Natural killer cell (primary cell): ENCODE results near the gene MAIP1. TPM values are rescaled to one million over a fixed set of nuclear protein-coding genes. Genes with fewer than 3 reads are reported as not detected.

Source experiments
- ATAC-seq, 3 donors: fragments of 150-1000 bp in 2 of 3; fragments of 200-7000 bp in 1 of 3; cut with Tn5 transposase; 1 replicate in 1 of 3; 2 replicates in 2 of 3; pipeline ENCODE4 v1.10.0; 2021; ENCODE audit warnings: mild to moderate bottlenecking in 2 of 3, moderate library complexity in 2 of 3
- DNase-seq, 2 donors: peaks; one replicate each; pipeline versions ENCODE4 v3.0.0 to v3.0.0-alpha.2; 2013 to 2021; ENCODE audit warnings: mixed read lengths in 1 of 2
- H3K27ac ChIP-seq: one replicate; pipeline ENCODE4 v1.5.1; 2013; ENCODE audit warnings: mild to moderate bottlenecking, low read length
- H3K27me3 ChIP-seq: one replicate; pipeline ENCODE4 v1.6.1; 2013; ENCODE audit warnings: low read length; ENCODE audit not compliant: control insufficient read depth, insufficient read depth
- H3K36me3 ChIP-seq: one replicate; pipeline ENCODE4 v1.6.1; 2013; ENCODE audit warnings: low read length; ENCODE audit not compliant: control insufficient read depth, insufficient read depth
- H3K4me1 ChIP-seq: one replicate; pipeline ENCODE4 v1.6.1; 2013; ENCODE audit warnings: low read length; ENCODE audit not compliant: control insufficient read depth, insufficient read depth
- H3K4me3 ChIP-seq: one replicate; pipeline ENCODE4 v1.5.1; 2013; ENCODE audit warnings: low read length
- H3K9me3 ChIP-seq: one replicate; pipeline ENCODE4 v1.6.1; 2013; ENCODE audit warnings: low read length; ENCODE audit not compliant: control insufficient read depth, insufficient read depth
- H3K27ac Mint-ChIP-seq, 2 donors: one replicate each; pipeline ENCODE4 v1.8.0; 2022; ENCODE audit warnings: mild to moderate bottlenecking in 2 of 2, mixed read lengths in 2 of 2, moderate library complexity in 1 of 2
- H3K27me3 Mint-ChIP-seq, 2 donors: one replicate each; pipeline ENCODE4 v1.8.0; 2022; ENCODE audit warnings: low read depth in 2 of 2, mixed read lengths in 2 of 2
- H3K36me3 Mint-ChIP-seq: one replicate; pipeline ENCODE4 v1.8.0; 2022; ENCODE audit warnings: mixed read lengths
- H3K4me1 Mint-ChIP-seq, 2 donors: one replicate each; pipeline ENCODE4 v1.8.0; 2022; ENCODE audit warnings: mixed read lengths in 2 of 2
- H3K4me3 Mint-ChIP-seq: one replicate; pipeline ENCODE4 v1.8.0; 2022; ENCODE audit warnings: mild to moderate bottlenecking, moderate library complexity, mixed read lengths
- H3K9me3 Mint-ChIP-seq, 2 donors: one replicate each; pipeline ENCODE4 v1.8.0; 2022; ENCODE audit warnings: mixed read lengths in 2 of 2
- CTCF ChIP-seq: fragments of 200-600 bp; IDR thresholded peaks from one replicate; pipeline ENCODE4 v1.8.0; 2022; ENCODE audit warnings: antibody characterized with exemption
- WGBS: methylation state at CpG from one replicate; pipeline ENCODE4 v1.1.7; 2013; ENCODE audit warnings: missing lambda C conversion rate; ENCODE audit not compliant: insufficient coverage; 5-methylcytosine and 5-hydroxymethylcytosine counted together
- intact Hi-C: fragments of 100-400 bp; cut with micrococcal nuclease; formaldehyde crosslinking; loops from one replicate; pipeline ENCODE4 v1.14.2; 2022
- total RNA-seq, 4 donors: library from RNA; stranded (reverse); fragments of 120-200 nt in 1 of 4; gene quantifications; one replicate each; pipeline versions ENCODE4 v1.2.3 to v1.2.4, GENCODE V29; 2013 to 2022

The MAIP1 gene
- total RNA-seq, 3 donors from 2014 or later (not counting 1 experiment from before 2014, with no cell fraction given) = 23.5 to 26.4 (median 23.6) TPM

DNA sequence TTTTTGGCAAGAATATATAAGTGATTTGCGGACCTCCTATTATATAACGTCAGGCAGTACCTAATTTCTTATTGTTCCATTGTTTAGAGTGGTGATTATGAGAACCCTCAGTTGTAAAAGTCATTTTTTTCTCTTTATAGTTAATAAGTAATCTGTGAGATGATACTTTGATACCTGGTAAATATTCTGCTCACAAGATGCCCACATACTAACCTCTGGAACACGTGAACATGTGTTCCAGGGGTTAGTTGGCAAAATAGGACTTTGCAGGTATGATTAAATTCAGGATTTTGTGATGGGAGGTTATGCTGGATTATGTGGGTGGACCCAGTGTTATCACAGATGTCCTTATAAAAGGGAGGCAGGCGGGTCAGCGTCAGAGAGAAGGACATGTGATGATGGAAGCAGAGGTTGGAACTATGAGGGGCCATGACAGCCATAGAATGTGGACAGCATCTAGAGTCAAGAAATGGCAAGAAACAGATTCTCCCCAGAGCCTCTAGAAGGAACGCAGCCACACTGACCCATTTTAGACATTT, 16.8 kb downstream of the MAIP1 start:
- H3K4me1 ChIP-seq = no peaks in the 10 kb centered on the region
- H3K9me3 ChIP-seq = no peaks in the 10 kb centered on the region
- H3K27ac ChIP-seq = no peak overlapping the region
- no peak for ATAC-seq
- Mint-ChIP-seq H3K27me3 (no peaks in the 10 kb centered on the region), H3K36me3 (peaks cover 8% of the 10 kb centered on the region), H3K4me3 (no peak overlapping the region), H3K4me1 (no peaks in the 10 kb centered on the region), H3K27ac (no peak overlapping the region), H3K9me3 (no peaks in the 10 kb centered on the region)
- WGBS = 94% methylated on average over 6 of the region's 6 CpGs
- no peaks in the 10 kb centered on the region for H3K27me3 ChIP-seq
- DNase-seq = no peak
- no peak for TF ChIP-seq CTCF
- H3K4me3 ChIP-seq = no peak overlapping the region
- intact Hi-C loops = no loop called here
- H3K36me3 ChIP-seq = peaks cover 10% of the 10 kb centered on the region

GRCh38 chr2:199973703-199974102, 18.3 kb downstream of the MAIP1 start:
- Mint-ChIP-seq H3K9me3 (no peaks in the 10 kb centered on the region), H3K27ac (no peak overlapping the region), H3K27me3 (peaks cover 0 to 2% of the 10 kb centered on the region in 2 donors), H3K4me3 (no peak overlapping the region), H3K4me1 (no peaks in the 10 kb centered on the region), H3K36me3 (peaks cover 8% of the 10 kb centered on the region)
- DNase-seq (peak in 1 of 2 donors; percentile 7), ATAC-seq (no peak)
- Histone ChIP-seq H3K4me3 (no peak overlapping the region), H3K36me3 (peaks cover 2% of the 10 kb centered on the region), H3K9me3 (no peaks in the 10 kb centered on the region), H3K27me3 (no peaks in the 10 kb centered on the region), H3K4me1 (no peaks in the 10 kb centered on the region), H3K27ac (no peak overlapping the region)
- intact Hi-C loops = no loop called here
- TF ChIP-seq CTCF = no peak
- 45% methylated on average over 2 of the region's 2 CpGs for WGBS

GRCh38 chr2:199975273-199975895, 20.0 kb downstream of the MAIP1 start:
- ATAC-seq = no peak
- 92% methylated on average over 3 of the region's 3 CpGs for WGBS
- H3K9me3 ChIP-seq = no peaks in the 10 kb centered on the region
- DNase-seq = no peak
- intact Hi-C loops = no loop called here
- Mint-ChIP-seq H3K27me3 (peaks cover 0 to 2% of the 10 kb centered on the region in 2 donors), H3K9me3 (no peaks in the 10 kb centered on the region), H3K4me3 (no peak overlapping the region), H3K27ac (no peak overlapping the region), H3K4me1 (peaks cover 6% of the 10 kb centered on the region in 2 donors), H3K36me3 (peaks cover 8% of the 10 kb centered on the region)
- no peaks in the 10 kb centered on the region for H3K36me3 ChIP-seq
- no peaks in the 10 kb centered on the region for H3K27me3 ChIP-seq
- TF ChIP-seq CTCF = no peak
- no peak overlapping the region for H3K4me3 ChIP-seq
- H3K4me1 ChIP-seq = no peaks in the 10 kb centered on the region
- no peak overlapping the region for H3K27ac ChIP-seq

DNA sequence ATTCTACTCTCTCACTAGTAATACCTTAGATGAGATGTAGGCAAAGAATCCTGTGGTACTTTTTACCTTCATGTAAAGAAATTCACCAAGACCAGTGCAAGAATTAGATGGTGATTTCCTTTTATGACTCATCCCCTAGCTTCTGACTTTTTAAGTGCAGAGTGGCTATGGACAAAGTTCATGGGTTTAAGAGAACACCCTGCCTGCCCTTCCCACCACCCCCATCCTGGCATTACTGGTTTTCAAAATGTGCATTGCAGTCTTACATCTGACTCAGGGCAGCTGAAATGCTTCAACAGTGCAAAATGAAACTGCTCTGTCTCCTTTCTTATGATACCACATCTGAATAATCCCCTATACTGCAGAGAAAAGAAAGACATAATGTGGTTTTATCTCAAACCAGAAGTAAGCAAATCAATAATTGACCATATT, 22.6 kb downstream of the MAIP1 start:
- intact Hi-C loops = no loop called here
- no peak for TF ChIP-seq CTCF

More for the DNA sequence above, 22.6 kb downstream of the MAIP1 start:
- DNase-seq (no peak), ATAC-seq (no peak)
- Mint-ChIP-seq H3K4me1 (peaks cover 6% of the 10 kb centered on the region in 2 donors), H3K27ac (no peak overlapping the region), H3K4me3 (no peak overlapping the region), H3K36me3 (peaks cover 8% of the 10 kb centered on the region), H3K27me3 (peaks cover 0 to 4% of the 10 kb centered on the region in 2 donors), H3K9me3 (no peaks in the 10 kb centered on the region)
- Histone ChIP-seq H3K27me3 (no peaks in the 10 kb centered on the region), H3K27ac (no peak overlapping the region), H3K4me3 (no peak overlapping the region), H3K36me3 (no peaks in the 10 kb centered on the region), H3K4me1 (no peaks in the 10 kb centered on the region), H3K9me3 (no peaks in the 10 kb centered on the region)
